K562 (cell line): ENCODE measurements around the gene KLF1. TPM values are rescaled to one million over a fixed set of nuclear protein-coding genes. Genes with fewer than 3 reads are reported as not detected.

Experiments used
- BRF1 ChIP-seq: IDR thresholded peaks from 3 replicates; pipeline ENCODE4 v1.6.1; 2011; ENCODE audit warnings: borderline replicate concordance, mild to moderate bottlenecking; ENCODE audit not compliant: insufficient read length; ENCODE audit errors: extremely low read depth
- CBX5 ChIP-seq: IDR thresholded peaks from 2 replicates; pipeline ENCODE4 v1.6.1; 2014; ENCODE audit warnings: low read depth, borderline replicate concordance
- CREB1 ChIP-seq, 2 experiments: sonication (generic) in 1 of 2; formaldehyde crosslinking in 1 of 2; IDR thresholded peaks; 2 replicates each; pipeline versions ENCODE4 v1.6.1 to v1.8.0; 2012 to 2022; ENCODE audit warnings: inconsistent platforms in 1 of 2, mild to moderate bottlenecking in 1 of 2, missing genetic modification reagents in 1 of 2, moderate library complexity in 1 of 2
- DEAF1 ChIP-seq: fragments of 450-650 bp; formaldehyde crosslinking; IDR thresholded peaks from 2 replicates; pipeline ENCODE4 v1.4.0; 2020; ENCODE audit warnings: mild to moderate bottlenecking, moderate library complexity
- FOXK2 ChIP-seq, 2 experiments: fragments of 450-650 bp; IDR thresholded peaks in 1 of 2; conservative IDR thresholded peaks in 1 of 2; 2 replicates each; pipeline ENCODE4 v1.6.1; 2016; ENCODE audit warnings: low read depth in 2 of 2, mild to moderate bottlenecking in 1 of 2
- NKRF ChIP-seq: fragments of 450-650 bp; IDR thresholded peaks from 2 replicates; pipeline ENCODE4 v1.6.1; 2016; ENCODE audit warnings: borderline replicate concordance
- POLR2G ChIP-seq: fragments of 200-400 bp; formaldehyde crosslinking; IDR thresholded peaks from 2 replicates; pipeline ENCODE4 v1.6.1; 2017; ENCODE audit warnings: low read depth, mild to moderate bottlenecking, antibody characterized with exemption, low read length, moderate library complexity
- RBM14 ChIP-seq: fragments of 200-400 bp; formaldehyde crosslinking; IDR thresholded peaks from 2 replicates; pipeline ENCODE4 v1.6.1; 2018; ENCODE audit warnings: low read depth, mild to moderate bottlenecking, low read length, moderate library complexity, borderline replicate concordance; ENCODE audit not compliant: insufficient read depth
- SMAD4 ChIP-seq: fragments of 250-450 bp; sonication (Bioruptor Pico); conservative IDR thresholded peaks from 2 replicates; pipeline ENCODE4 v1.8.0; 2021; ENCODE audit warnings: inconsistent platforms, mild to moderate bottlenecking, moderate library complexity
- TRIM28 ChIP-seq: fragments of 450-650 bp; IDR thresholded peaks from 2 replicates; pipeline ENCODE4 v1.6.1; 2017
- ZBTB43 ChIP-seq: sonication (generic); formaldehyde crosslinking; IDR thresholded peaks from 2 replicates; pipeline ENCODE4 v1.8.0; 2023; ENCODE audit warnings: mild to moderate bottlenecking, missing genetic modification reagents
- ZNF133 ChIP-seq: fragments of 250-450 bp; sonication (Bioruptor Pico); IDR thresholded peaks from 2 replicates; pipeline ENCODE4 v1.4.0; 2020; ENCODE audit warnings: mild to moderate bottlenecking
- ZNF146 ChIP-seq: IDR thresholded peaks from one replicate; pipeline ENCODE4 v1.6.1; 2018; ENCODE audit warnings: missing compliant biosample characterization; ENCODE audit not compliant: unreplicated experiment
- polyA plus RNA-seq, 8 experiments: library from polyadenylated mRNA; depleted of rRNA in 4 of 8; stranded (reverse) in 5 of 8; unstranded in 3 of 8; fragments of >200 nt; fragmentation: Nextera tagmentation in 2 of 8; fragmentation: Illumina TruSeq in 1 of 8; extraction: Ambion mirVana in 2 of 8; extraction: Trizol in 1 of 8; gene quantifications; 2 replicates each; pipeline versions ENCODE4 v1.2.1 to v1.2.3, GENCODE V29; 2011 to 2014; ENCODE audit warnings: inconsistent platforms in 1 of 8, missing spikeins in 1 of 8
- total RNA-seq, 7 experiments: library from RNA; depleted of rRNA in 6 of 7; stranded (reverse); fragments of >200 nt in 6 of 7; fragmentation: Illumina TruSeq in 2 of 7; extraction: Trizol in 2 of 7; gene quantifications; 2 replicates each; pipeline versions ENCODE4 v1.2.1 to v1.2.3, GENCODE V29; 2011 to 2021; ENCODE audit warnings: low replicate concordance in 1 of 7
- TF ChIP-seq, protein P1 (sequence below): fragments of 250-450 bp; sonication (Bioruptor Pico); IDR thresholded peaks from 2 replicates; pipeline ENCODE4 v1.8.0; 2021; ENCODE audit warnings: borderline replicate concordance, mild to moderate bottlenecking, moderate library complexity; ENCODE audit not compliant: poor library complexity, severe bottlenecking
- TF ChIP-seq, protein P2 (sequence below): sonication (generic); formaldehyde crosslinking; IDR thresholded peaks from 2 replicates; pipeline ENCODE4 v1.8.0; 2022; ENCODE audit warnings: mild to moderate bottlenecking, missing genetic modification reagents

The KLF1 gene
- total and polyA plus RNA-seq, 9 of the 15 experiments (the other 6 are each of a cell fraction or from before 2014, with no cell fraction given): 8.4 to 163 (median 47.3) TPM

- TF ChIP-seq ZBTB43 (no peak), TRIM28 (0 out of 2 replicates have a peak, but pooled peaks have one; percentile 34), BRF1 (no peak), RBM14 (0 out of 2 replicates have a peak, but pooled peaks have one; percentile 56), CREB1 (IDR thresholded peaks at IDR 0.05) (no peak), CREB1 (CRISPR knock-in tag; IDR thresholded peaks at IDR 0.05) (0 out of 2 replicates have a peak, but pooled peaks have one; percentile 28), DEAF1 (no peak), CBX5 (peak; percentile 27; the same call in 1 of the 2 replicates), NKRF (no peak), SMAD4 (CRISPR knock-in tag) (no peak), FOXK2 (conservative IDR thresholded peaks at IDR 0.05 in 1 of 2, IDR thresholded peaks at IDR 0.05 in 1 of 2; ENCODE audit: low read depth in 2 of 2) (no peak), ZNF146 (CRISPR knock-in tag) (no peak), POLR2G (peak; percentile 69), ZNF133 (CRISPR knock-in tag) (no peak)
- TF ChIP-seq, protein P1, sequence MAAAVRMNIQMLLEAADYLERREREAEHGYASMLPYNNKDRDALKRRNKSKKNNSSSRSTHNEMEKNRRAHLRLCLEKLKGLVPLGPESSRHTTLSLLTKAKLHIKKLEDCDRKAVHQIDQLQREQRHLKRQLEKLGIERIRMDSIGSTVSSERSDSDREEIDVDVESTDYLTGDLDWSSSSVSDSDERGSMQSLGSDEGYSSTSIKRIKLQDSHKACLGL (CRISPR knock-in tag): no peak
- TF ChIP-seq, protein P2, sequence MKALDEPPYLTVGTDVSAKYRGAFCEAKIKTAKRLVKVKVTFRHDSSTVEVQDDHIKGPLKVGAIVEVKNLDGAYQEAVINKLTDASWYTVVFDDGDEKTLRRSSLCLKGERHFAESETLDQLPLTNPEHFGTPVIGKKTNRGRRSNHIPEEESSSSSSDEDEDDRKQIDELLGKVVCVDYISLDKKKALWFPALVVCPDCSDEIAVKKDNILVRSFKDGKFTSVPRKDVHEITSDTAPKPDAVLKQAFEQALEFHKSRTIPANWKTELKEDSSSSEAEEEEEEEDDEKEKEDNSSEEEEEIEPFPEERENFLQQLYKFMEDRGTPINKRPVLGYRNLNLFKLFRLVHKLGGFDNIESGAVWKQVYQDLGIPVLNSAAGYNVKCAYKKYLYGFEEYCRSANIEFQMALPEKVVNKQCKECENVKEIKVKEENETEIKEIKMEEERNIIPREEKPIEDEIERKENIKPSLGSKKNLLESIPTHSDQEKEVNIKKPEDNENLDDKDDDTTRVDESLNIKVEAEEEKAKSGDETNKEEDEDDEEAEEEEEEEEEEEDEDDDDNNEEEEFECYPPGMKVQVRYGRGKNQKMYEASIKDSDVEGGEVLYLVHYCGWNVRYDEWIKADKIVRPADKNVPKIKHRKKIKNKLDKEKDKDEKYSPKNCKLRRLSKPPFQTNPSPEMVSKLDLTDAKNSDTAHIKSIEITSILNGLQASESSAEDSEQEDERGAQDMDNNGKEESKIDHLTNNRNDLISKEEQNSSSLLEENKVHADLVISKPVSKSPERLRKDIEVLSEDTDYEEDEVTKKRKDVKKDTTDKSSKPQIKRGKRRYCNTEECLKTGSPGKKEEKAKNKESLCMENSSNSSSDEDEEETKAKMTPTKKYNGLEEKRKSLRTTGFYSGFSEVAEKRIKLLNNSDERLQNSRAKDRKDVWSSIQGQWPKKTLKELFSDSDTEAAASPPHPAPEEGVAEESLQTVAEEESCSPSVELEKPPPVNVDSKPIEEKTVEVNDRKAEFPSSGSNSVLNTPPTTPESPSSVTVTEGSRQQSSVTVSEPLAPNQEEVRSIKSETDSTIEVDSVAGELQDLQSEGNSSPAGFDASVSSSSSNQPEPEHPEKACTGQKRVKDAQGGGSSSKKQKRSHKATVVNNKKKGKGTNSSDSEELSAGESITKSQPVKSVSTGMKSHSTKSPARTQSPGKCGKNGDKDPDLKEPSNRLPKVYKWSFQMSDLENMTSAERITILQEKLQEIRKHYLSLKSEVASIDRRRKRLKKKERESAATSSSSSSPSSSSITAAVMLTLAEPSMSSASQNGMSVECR (CRISPR knock-in tag): no peak
These were observed 13.8 kb downstream of the KLF1 start (continued) for GRCh38 chr19:12872941-12873890.
